HCT116 (cell line): ENCODE data around the gene ANO2. TPM values are rescaled to one million over a fixed set of nuclear protein-coding genes. Genes with fewer than 3 reads are reported as not detected.

ENCODE experiments used
- ATAC-seq: fragments of 200-7000 bp; cut with Tn5 transposase; 2 replicates; pipeline ENCODE4 v1.9.1; 2020; ENCODE audit warnings: mild to moderate bottlenecking, moderate library complexity
- BruUV-seq: library from RNA; stranded (reverse); fragments of 400-500 nt; replicated peaks from 2 replicates; lab custom pipeline; 2021; lab: Mats Ljungman, UMichigan
- CTCF ChIA-PET: fragments of 300-600 bp; sonication (Branson Sonifier 250); formaldehyde crosslinking; loops from one replicate; lab custom pipeline; 2021; ENCODE audit warnings: antibody characterized with exemption; lab: Charles Lee
- POLR2A ChIA-PET: fragments of 300-600, 350-600 bp; sonication (Branson Sonifier 250); formaldehyde crosslinking; loops from one replicate; lab custom pipeline; 2021; ENCODE audit warnings: antibody characterized with exemption; lab: Charles Lee
- RAD21 ChIA-PET, 2 experiments: fragments of 300-600 bp; sonication (Branson Sonifier 250); formaldehyde crosslinking; loops; one replicate each; lab custom pipeline; 2023; ENCODE audit warnings: low total read pairs in 2 of 2; ENCODE audit not compliant: uncharacterized antibody in 2 of 2, unreplicated experiment in 2 of 2, low non-redundant PET in 1 of 2; lab: Charles Lee
- DNase-seq: peaks from one replicate; pipeline ENCODE4 v3.0.0-alpha.2; 2010; ENCODE audit warnings: low read depth, low spot score
- H2AFZ ChIP-seq: fragments of 200-600 bp; shearing (Covaris generic), sonication (generic); 2 replicates; pipeline ENCODE4 v1.6.1; 2017; ENCODE audit warnings: low read depth, mixed run types, mixed read lengths, antibody characterized with exemption, low read length; ENCODE audit not compliant: poor library complexity, severe bottlenecking
- H3K27ac ChIP-seq: 2 replicates; pipeline ENCODE4 v1.5.1; 2012; ENCODE audit warnings: low read depth, low read length
- H3K27me3 ChIP-seq: fragments of 200-600 bp; sonication (generic); 2 replicates; pipeline ENCODE4 v1.6.1; 2016; ENCODE audit warnings: mixed run types, low read length, mixed read lengths; ENCODE audit not compliant: insufficient read depth
- H3K36me3 ChIP-seq, 2 experiments: fragments of 200-500 bp in 1 of 2; fragments of 200-600 bp in 1 of 2; sonication (Bioruptor generic) in 1 of 2; sonication (generic) in 1 of 2; 2 replicates each; pipeline versions ENCODE4 v1.5.1 to v1.6.1; 2014 to 2016; ENCODE audit warnings: low read length in 2 of 2, inconsistent platforms in 1 of 2, mixed read lengths in 1 of 2, mixed run types in 1 of 2; ENCODE audit not compliant: insufficient read depth in 2 of 2, control insufficient read depth in 1 of 2
- H3K4me1 ChIP-seq, 2 experiments: fragments of 200-600 bp in 1 of 2; sonication (generic) in 1 of 2; 2 replicates each; pipeline versions ENCODE4 v1.5.1 to v1.6.1; 2012 to 2017; ENCODE audit warnings: low read length in 2 of 2, inconsistent platforms in 1 of 2, mild to moderate bottlenecking in 1 of 2, mixed read lengths in 1 of 2, mixed run types in 1 of 2, moderate library complexity in 1 of 2; ENCODE audit not compliant: insufficient read depth in 2 of 2, control insufficient read depth in 1 of 2
- H3K4me2 ChIP-seq: fragments of 200-600 bp; sonication (generic); 2 replicates; pipeline ENCODE4 v1.6.1; 2017; ENCODE audit warnings: mixed run types, low read length, mixed read lengths
- H3K4me3 ChIP-seq, 2 experiments: fragments of 200-600 bp in 1 of 2; sonication (generic) in 1 of 2; replicated peaks in 1 of 2; 2 replicates each; pipeline ENCODE4 v1.5.1; 2011 to 2016; ENCODE audit warnings: low read length in 2 of 2, control low read depth in 1 of 2, low read depth in 1 of 2, mild to moderate bottlenecking in 1 of 2, mixed read lengths in 1 of 2, mixed run types in 1 of 2
- H3K79me2 ChIP-seq: fragments of 200-600 bp; sonication (generic); 2 replicates; pipeline ENCODE4 v1.6.1; 2017; ENCODE audit warnings: mild to moderate bottlenecking, mixed run types, low read length, moderate library complexity, mixed read lengths; ENCODE audit not compliant: insufficient read depth
- H3K9ac ChIP-seq: fragments of 200-600 bp; sonication (generic); 2 replicates; pipeline ENCODE4 v1.6.1; 2016; ENCODE audit warnings: low read length, mixed read lengths
- H3K9me2 ChIP-seq: fragments of 200-600 bp; sonication (generic), shearing (Covaris generic); 2 replicates; pipeline ENCODE4 v1.6.1; 2017; ENCODE audit warnings: mixed run types, mild to moderate bottlenecking, moderate library complexity; ENCODE audit not compliant: insufficient read depth
- H3K9me3 ChIP-seq, 2 experiments: fragments of 200-500 bp in 1 of 2; fragments of 200-600 bp in 1 of 2; sonication (Bioruptor generic) in 1 of 2; sonication (generic) in 1 of 2; 2 replicates each; pipeline ENCODE4 v1.6.1; 2014 to 2017; ENCODE audit warnings: low read length in 2 of 2, mixed read lengths in 2 of 2, inconsistent platforms in 1 of 2, low read depth in 1 of 2, mild to moderate bottlenecking in 1 of 2, mixed run types in 1 of 2, moderate library complexity in 1 of 2; ENCODE audit not compliant: control insufficient read depth in 1 of 2, insufficient read depth in 1 of 2
- H4K20me1 ChIP-seq: fragments of 200-600 bp; sonication (generic), shearing (Covaris generic); 2 replicates; pipeline ENCODE4 v1.6.1; 2017; ENCODE audit warnings: mixed run types, mild to moderate bottlenecking, moderate library complexity; ENCODE audit not compliant: insufficient read depth
- ATF3 ChIP-seq: IDR thresholded peaks from 2 replicates; pipeline ENCODE4 v1.6.1; 2012
- CBX3 ChIP-seq: IDR thresholded peaks from 2 replicates; pipeline ENCODE4 v1.6.1; 2012; ENCODE audit warnings: low read depth
- CEBPB ChIP-seq: IDR thresholded peaks from 2 replicates; pipeline ENCODE4 v1.6.1; 2012; ENCODE audit warnings: low read depth
- CTCF ChIP-seq, 3 experiments: fragments of 200-600 bp in 1 of 3; sonication (generic) in 1 of 3; IDR thresholded peaks in 2 of 3; conservative IDR thresholded peaks in 1 of 3; 2 replicates each; pipeline ENCODE4 v1.5.1; 2012 to 2017; ENCODE audit warnings: low read depth in 2 of 3, low read length in 2 of 3, antibody characterized with exemption in 1 of 3, borderline replicate concordance in 1 of 3, control low read depth in 1 of 3, mild to moderate bottlenecking in 1 of 3, mixed read lengths in 1 of 3, mixed run types in 1 of 3, moderate library complexity in 1 of 3; ENCODE audit not compliant: insufficient read depth in 1 of 3
- EZH2 ChIP-seq: fragments of 200-600 bp; sonication (generic); IDR thresholded peaks from 2 replicates; pipeline ENCODE4 v1.6.1; 2017; ENCODE audit warnings: antibody characterized with exemption, mixed run types
- JUND ChIP-seq: IDR thresholded peaks from 2 replicates; pipeline ENCODE4 v1.6.1; 2012
- POLR2A ChIP-seq: IDR thresholded peaks from 2 replicates; pipeline ENCODE4 v1.7.0; 2011; ENCODE audit warnings: borderline replicate concordance; ENCODE audit not compliant: insufficient read depth, insufficient read length; ENCODE audit errors: extremely low read depth
- RAD21 ChIP-seq: IDR thresholded peaks from 2 replicates; pipeline ENCODE4 v1.6.1; 2012; ENCODE audit warnings: low read depth, mild to moderate bottlenecking
- REST ChIP-seq: IDR thresholded peaks from 2 replicates; pipeline ENCODE4 v1.6.1; 2012; ENCODE audit warnings: low read depth
- SP1 ChIP-seq: IDR thresholded peaks from 2 replicates; pipeline ENCODE4 v1.6.1; 2012; ENCODE audit warnings: low read depth
- SRF ChIP-seq: IDR thresholded peaks from 2 replicates; pipeline ENCODE4 v1.6.1; 2012; ENCODE audit warnings: low read depth
- YY1 ChIP-seq: IDR thresholded peaks from 2 replicates; pipeline ENCODE4 v1.6.1; 2011; ENCODE audit warnings: low read length, low read depth, moderate library complexity, mild to moderate bottlenecking; ENCODE audit not compliant: insufficient replicate concordance; ENCODE audit errors: extremely low read depth
- intact Hi-C: fragments of 100-400 bp; cut with micrococcal nuclease; formaldehyde crosslinking; loops from 2 replicates; pipeline ENCODE4 v1.10.0; 2022
- total RNA-seq: library from RNA; stranded (reverse); gene quantifications from one replicate; pipeline ENCODE4 v1.2.1, GENCODE V29; 2021; ENCODE audit not compliant: unreplicated experiment

Gene ANO2
- total RNA-seq, 1 experiment from 2014 or later: not detected

GRCh38 chr12:5622280-5622679 lies 322.8 kb downstream of the ANO2 start:
- intact Hi-C loops: no loop called here
- H3K4me2 ChIP-seq: no peak overlapping the region
- ATAC-seq: no peak
- H3K27me3 ChIP-seq: peaks cover 22% of the 10 kb centered on the region
- no peak for DNase-seq
- no peaks in the 10 kb centered on the region for H3K9me3 ChIP-seq
- no peaks in the 10 kb centered on the region for H3K79me2 ChIP-seq
- no peak overlapping the region for H3K9ac ChIP-seq
- POLR2A ChIA-PET: no interaction called here
- H3K4me3 ChIP-seq: no peak overlapping the region
- H3K4me1 ChIP-seq: no peaks in the 10 kb centered on the region
- TF ChIP-seq JUND (no peak), YY1 (no peak), CTCF (IDR thresholded peaks at IDR 0.05 in 2 of 3, conservative IDR thresholded peaks at IDR 0.05 in 1 of 3; ENCODE audit: borderline replicate concordance in 1 of 3, insufficient read depth in 1 of 3, low read depth in 2 of 3, low read length in 2 of 3) (no peak), REST (no peak), CBX3 (no peak), CEBPB (no peak), ATF3 (no peak), POLR2A (no peak), RAD21 (no peak), SRF (no peak), EZH2 (no peak), SP1 (no peak)
- no peaks in the 10 kb centered on the region for H4K20me1 ChIP-seq
- CTCF ChIA-PET: no interaction called here
- H3K36me3 ChIP-seq: no peaks in the 10 kb centered on the region
- H3K27ac ChIP-seq: no peak overlapping the region
- no TSS peak for BruUV-seq
- RAD21 ChIA-PET: no interaction called here
- no peaks in the 10 kb centered on the region for H3K9me2 ChIP-seq
- H2AFZ ChIP-seq: no peak overlapping the region
